Hypothalamus (tissue), 51 donors: Measurements from ENCODE around the gene TRAPPC12.
A peak's percentile ranks its signal among the peaks of the same experiment; 100 is the strongest.
"Not testable (repeated sequence)": the region's sequence is repeated elsewhere in the genome, so short reads cannot be mapped to it uniquely, and the experiment has no call there.

Source experiments
- DNase-seq, 51 donors: peaks; one replicate each; lab custom pipeline; 2025; lab: John Stamatoyannopoulos, UW

The TRAPPC12 gene

DNA sequence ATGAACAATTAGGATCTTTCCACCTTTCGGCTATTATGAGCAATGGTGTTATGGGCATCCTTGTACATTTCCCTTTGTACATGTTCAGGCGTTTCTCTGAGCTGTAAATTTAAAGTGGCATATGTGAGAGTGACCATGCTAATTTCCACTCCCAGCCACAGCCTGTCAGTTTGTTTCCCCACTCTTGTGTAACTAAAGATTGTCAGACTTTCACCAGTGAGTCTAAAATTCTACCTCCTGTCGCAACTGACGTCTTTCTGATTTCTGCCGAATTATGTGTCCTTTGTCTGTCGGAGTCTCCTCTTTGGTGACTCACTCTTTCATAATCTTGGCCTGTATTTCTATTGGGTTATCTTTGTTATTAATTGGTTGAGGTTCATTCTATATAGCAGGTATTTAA, 50.7 kb downstream of the TRAPPC12 start:
- DNase-seq, result no peak

DNA sequence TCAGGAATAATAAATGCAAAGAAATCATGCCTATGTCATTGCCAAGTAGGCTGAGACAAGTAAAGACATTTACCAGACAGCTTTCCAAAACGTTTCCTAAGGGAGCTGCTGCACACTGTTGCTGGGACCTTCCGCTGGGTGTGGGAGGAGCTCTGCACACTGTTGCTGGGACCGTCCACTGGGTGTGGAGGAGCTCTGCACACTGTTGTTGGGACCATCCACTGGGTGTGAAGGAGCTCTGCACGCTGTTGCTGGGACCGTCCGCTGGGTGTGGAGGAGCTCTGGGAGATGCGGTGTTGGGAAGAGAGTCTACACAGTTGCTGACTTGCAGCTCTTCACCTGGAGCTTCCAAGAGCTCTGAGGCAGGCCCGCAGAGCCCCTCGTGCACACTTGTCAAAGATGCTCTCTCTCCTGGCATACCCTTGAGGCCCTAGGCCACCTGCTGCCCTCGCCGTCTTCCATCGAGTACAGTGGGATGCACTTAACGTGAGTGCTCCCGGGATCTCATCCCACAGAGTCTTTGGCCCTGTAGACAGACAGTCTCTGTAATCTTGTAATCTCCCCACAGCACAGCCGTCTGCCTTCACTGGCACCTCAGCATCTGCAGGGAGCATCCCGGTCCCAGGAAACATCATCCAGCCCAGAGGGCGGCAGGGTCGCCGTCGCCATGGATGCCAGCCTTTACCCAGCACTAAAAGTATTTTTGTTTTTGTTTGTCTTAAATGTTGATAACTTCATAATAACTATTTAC, 51.4 kb downstream of the TRAPPC12 start:
- no peak for DNase-seq

DNA sequence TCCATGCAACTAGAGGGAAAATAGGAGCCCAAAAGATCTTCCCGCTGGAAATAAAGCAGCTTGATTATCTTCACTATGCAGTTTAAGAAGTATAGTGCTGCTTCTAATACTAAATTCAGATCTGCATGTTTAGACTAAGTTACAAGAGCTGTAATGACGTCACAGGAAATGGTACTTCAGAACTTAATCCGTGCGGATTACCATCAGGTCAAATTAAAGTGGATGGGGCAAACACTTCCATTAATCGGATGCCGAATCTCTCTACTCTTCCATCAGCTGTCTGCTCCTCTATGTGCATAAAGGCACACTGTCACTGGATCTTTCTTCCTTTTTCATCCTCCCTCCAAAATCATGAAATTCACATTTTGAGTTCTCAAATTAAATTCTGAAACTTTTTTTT, 52.6 kb downstream of the TRAPPC12 start:
- DNase-seq, result no peak

DNA sequence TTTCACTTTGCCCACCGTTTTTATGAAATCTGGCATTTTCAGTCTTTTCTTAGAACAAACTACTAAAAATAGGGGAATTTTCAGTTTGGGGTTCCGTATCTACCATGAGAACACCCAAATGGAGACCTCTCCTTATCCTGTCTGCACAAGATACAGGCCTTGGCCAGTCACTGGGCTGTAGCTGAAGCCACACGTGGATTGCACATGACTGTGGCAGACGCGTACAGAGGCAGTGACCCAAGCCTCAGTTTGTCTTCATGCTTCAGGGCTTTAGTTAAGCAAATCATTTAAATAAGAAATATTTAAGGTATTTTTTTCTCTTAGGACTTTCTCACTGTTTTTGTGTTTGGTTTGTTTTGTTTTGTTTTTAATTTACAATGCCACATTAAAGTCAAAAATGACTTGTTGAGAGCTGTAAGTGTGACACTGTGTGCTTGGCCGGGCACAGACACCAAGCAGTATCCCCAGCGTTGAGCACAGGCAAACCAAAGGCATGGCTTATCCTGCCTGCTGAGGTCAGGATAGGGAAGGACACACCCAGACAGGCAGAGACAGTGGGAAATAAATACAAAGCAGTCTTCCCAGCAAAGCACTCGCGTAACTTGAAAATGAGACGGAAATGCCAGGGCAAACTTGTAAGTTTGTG, 53.3 kb downstream of the TRAPPC12 start:
- DNase-seq, result no peak

DNA sequence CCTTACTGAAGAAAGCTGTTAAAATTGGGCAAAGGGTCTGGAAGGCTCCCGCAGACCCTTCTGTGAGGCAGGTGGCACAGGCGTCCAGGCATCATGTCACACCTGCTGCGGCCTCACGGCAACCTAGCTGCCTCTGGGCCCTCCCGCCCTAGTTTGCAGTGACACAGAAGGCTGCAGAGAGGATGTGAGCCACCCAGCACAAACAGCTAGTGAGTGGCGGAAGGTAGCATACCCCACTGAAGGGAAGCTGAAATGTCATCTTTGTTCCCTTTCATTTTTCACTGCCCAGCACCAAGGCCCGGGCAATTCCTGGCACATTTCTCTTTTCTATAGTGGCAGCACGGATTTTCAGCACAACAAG, 53.8 kb downstream of the TRAPPC12 start:
- no peak for DNase-seq

DNA sequence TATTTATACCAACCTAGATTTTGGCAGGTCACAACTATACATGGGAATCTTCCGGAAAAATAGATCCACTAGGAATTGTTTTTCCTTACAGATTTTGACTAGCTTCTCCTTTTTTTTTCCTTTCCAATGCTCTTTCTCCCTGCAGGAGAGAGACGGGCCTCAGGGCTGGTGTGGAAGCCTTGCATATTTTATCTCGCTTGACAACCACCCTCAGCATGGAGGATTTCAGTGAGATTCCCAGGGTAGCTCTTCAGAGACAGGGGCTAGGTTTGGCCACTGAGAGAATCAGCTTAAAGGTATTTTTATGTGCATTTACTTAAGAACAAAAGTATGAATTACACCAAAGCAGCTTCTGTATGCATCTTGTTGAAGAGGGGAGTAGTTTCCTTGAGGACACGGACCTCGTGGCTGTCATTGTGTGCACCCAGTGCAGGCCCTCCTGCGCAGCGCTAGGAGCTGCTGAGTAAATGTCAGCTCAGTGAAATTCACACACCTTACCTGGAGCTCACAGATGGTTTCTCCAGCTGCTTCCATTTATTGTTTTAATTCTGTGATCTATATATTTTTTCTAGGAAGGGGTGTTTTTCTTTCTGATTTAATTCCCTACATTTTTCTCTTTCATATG, 54.4 kb downstream of the TRAPPC12 start:
- no peak for DNase-seq

DNA sequence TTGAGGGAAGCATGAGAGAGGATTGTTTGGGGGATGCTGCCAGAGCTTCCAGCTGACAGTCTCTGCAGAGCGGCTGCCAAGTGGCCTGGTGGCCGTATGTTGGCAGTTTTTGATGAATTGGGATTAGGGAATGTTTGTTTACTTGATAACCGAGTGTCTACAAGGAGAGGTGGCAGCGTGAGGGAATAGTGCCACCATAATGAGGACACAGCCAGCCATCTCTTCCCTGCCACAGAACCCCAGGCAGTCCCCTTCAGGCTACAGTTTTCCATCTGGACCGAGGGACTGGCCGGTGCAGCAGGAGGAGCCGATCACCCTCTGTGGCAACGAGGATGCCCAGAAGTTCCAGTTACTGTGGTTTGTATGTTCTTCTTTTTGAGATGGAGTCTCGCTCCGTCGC, 55.2 kb downstream of the TRAPPC12 start:
- DNase-seq, result no peak

DNA sequence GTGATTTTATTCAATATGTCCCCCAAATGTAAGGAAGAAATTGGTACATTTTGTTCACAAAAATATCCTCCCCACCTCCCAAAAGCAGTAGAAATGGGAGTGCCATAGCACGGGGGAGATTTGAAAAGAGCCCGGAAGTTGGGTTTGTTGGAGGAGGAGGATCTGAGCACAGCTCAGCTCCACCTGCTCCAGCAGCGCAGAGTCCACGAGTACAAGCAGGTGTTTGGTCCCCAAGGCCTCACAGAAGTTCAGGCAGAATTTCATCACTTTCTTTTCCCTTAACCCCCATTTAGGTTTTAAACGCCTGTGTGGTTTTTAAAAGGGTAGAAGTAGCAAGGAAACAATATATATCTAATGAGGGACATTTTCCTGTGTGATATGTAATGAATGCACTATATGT, 56.0 kb downstream of the TRAPPC12 start:
- DNase-seq, result no peak

DNA sequence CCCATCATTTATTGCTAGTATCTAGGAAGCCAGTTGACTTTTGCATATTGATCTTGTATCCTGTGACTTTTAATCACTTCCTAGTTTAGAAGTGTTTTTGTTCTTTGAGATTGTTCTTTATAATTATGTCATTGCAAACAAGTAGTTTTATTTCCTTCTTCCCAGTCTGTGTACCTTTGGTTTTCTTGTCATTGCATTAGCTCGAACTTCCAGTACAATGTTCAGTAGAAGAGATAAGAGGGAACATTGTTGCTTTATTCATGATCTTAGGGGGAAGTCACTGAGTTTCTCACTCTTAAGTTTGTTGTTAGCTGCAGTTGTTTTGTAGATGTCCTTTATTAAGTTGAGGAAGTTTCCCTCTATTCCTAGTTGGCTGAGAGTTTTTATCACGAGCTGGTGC, 61.0 kb downstream of the TRAPPC12 start:
- DNase-seq, result no peak

DNA sequence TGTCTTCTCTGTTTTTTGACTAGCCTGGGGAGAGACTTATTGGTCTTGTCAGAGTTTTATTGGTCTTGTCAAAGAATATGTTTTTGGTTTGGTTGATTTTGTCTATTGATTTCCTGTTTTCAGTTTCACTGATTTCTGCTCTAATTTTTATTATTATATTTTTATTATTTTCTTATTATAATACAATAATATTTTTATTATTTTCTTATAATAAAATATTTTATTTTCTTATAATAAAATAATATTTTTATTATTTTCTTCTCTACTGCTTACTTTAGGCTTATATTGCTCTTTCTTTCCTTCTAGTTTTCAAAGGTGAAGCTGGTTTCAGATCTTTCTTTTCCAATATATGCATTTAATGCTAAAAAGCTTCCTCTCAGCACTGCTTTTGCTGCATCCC, 62.0 kb downstream of the TRAPPC12 start:
- no peak for DNase-seq

DNA sequence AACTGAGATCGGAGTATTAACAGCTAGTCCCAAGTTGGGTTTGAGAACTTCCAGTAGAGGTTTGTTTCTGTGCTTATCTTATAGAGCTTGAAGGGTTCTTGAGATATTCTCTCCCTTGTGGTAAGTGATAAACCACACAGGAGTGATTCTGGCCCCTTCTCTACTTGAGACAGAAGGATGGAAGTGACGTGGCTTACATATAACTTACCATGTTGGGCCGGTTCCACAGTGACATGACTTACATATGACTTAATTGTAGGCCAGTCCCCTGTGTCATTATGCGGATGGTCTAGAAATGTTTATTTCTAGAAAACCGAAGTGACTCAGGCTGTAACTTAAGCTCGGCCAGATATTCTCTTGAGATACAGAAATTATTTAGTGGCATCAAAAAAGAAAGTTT, 62.7 kb downstream of the TRAPPC12 start:
- DNase-seq, result no peak

DNA sequence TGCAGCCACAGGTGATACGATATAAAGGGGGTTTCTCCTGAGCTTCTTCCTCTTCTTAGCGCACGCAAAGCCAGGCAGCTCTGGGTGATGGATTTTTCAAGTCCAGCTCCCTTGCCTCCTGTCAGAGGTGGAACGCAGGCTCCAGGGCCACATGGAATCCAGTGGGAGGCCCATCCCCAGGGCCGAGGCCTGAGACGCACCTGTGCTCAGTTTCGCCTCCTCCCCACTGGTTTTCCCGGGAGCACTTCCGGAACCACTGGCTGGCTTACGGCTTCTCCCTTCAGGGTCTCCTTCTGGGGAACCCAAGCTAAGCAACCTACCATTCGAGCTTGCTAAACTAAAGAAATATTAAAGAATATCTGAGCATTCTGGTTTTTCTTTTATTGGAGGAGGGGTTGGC, 63.6 kb downstream of the TRAPPC12 start:
- DNase-seq, result no peak

DNA sequence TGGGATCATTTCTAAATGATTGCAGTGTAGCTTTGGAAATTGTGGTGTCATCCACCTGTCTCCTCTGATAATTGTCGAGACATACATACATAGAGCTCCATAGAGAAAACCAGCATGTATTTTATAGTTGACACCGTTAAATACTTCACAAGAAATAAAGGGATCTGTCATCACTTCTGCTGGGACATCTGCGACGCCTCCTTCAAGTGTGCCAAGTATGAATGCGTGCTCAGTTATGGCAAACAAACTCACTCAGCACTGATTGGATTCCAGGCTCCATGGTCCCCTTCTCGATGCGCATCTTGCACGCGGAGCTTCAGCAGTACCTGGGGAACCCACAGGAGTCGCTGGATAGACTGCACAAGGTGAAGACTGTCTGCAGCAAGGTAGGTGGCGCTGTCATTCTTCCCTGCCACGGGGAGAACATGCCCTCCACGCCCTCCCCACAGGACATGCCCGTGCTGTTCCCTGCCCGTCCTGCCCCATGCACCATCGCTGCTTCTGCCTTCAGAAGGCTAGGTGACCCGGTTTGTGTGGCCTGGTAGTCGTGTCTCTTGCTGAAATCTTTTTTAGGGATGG, 64.1 kb downstream of the TRAPPC12 start:
- no peak for DNase-seq

DNA sequence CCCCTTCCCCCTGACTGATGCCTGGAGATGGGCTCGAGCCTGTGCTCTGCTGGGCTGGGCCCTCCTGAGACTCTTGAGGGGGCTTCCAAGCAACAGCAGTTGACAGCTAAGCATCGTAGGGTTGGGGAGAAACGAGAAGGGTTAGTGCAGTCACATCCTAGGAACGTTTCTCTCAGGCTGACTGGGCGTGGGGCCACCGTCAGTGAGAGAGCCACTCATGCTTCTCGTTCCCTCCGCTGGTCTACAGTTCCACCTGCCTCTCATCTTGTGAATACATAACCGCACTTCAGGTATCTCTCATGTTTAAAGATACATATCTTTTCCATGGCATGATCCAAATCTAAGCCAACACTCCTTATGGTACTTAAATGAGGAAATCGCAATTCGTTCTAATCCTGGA, 66.4 kb downstream of the TRAPPC12 start:
- DNase-seq, result no peak

DNA sequence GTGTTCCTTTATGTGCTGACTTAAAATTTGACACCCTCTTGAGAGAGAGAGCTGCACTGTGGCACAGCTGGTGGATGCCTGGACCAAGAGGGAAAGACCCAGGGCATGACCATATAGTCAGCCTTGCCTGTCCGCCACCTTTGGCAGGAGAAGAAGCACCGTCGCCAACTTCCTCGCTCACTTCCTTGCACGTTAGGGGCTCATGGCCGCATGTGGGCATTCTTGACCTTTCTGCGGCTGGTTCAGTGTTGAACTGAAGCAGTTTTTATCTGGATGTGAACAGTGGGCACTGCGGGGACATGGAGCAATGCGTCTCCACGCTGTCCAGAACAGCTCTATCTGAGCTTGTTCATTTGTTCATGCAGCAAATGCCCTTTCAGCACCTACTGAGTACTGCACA, 66.9 kb downstream of the TRAPPC12 start:
- no peak for DNase-seq

DNA sequence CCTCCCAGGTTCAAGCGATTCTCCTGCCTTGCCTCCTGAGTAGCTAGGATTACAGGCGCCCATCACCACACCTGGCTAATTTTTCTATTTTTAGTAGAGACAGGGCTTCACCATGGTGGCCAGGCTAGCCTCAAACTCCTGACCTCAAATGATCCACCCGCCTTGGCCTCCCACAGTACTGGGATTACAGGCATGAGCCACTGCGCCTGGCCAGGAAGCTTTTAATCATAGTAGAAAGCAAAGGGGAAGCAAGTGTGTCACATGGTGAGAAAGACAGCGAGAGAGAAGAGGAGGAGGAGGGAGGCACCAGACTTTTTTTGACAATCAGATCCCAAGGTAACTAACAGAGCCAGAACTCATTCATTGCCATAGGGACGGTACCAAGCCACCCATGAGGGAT, 67.7 kb downstream of the TRAPPC12 start:
- not testable (repeated sequence) for DNase-seq

DNA sequence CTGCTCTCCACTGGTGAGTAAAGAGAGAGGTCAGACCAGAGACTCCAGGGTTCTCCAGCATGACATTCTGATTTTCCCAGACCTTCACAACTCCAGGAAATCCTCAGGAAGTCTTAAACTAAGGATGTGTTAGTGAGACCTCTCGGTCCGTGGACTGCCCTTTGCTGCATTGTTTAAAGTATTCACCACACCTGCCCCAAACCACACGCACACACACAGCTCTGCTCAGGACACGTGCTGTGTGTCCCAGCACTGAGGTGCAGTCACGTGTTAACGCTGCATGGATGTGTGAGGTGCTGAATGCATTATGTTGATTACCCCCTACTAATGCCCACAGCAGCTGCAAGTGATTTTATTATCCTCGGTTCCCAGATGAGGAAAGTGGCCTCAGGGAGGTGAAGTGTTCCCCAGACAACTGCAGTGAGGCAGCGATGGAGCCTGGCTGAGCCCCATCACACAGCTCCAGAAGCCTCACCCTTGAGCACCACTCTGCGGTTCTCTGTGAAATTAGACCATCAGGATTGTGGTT, 68.4 kb downstream of the TRAPPC12 start:
- DNase-seq, result peak in 3 of 51 donors; percentile 21 to 38 (median 27)

DNA sequence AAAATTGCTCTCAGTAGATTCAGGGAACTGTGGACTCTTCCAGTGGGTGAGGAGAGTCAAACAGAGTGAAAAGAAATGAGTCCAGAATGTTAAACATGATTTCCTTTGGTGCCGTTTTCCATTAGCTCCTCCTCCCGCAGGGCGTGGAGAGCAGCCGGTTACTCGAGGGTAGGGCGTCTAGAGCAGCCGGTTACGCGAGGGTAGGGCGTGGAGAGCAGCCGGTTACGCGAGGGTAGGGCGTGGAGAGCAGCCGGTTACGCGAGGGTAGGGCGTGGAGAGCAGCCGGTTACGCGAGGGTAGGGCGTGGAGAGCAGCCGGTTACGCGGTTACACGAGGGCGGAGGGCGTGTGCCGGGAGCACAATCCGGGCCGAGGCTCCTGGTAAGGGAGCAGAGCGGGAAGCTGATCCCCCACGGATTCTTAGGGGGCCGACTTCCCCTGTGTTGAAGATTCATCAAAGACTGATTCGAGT, 69.0 kb downstream of the TRAPPC12 start:
- not testable (repeated sequence) for DNase-seq

DNA sequence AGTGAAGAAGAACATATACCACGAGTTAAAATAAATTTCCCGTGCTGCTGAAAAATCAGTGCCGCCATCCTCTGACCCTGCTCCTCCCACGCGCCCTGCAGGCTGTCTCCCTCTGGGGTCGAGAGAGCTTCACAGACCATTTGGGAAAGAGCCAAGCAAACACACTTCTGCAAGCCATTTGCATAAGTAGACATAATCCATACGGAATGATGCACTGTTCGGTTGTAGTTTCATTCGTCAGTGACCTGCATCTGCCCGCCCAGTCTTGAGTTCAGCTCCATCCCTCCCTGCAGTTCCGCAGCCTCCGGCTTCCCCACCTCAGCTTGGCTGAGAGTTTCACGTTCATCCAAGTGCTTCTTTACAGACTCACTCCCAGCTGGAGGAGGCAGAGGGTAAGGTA, 69.6 kb downstream of the TRAPPC12 start:
- DNase-seq, result no peak

DNA sequence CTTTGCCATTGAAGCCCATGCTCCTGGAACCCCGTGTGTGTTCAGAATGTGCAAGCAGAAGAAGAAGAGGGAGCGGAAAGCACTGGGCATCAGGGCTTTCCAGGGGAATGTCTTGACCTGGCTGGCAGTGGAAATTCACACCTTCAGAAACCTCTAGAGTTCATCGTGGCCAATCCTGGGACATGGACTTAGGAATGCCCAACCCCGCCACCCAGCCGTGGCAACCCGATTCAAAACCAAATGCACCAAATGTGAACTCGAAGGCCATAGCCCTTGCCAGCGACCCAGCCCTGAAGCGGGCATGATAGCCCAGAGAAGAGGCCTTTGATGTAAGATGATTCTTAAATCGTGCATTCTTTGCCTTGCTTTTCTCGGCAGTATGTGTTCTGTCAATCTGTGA, 70.4 kb downstream of the TRAPPC12 start:
- no peak for DNase-seq

DNA sequence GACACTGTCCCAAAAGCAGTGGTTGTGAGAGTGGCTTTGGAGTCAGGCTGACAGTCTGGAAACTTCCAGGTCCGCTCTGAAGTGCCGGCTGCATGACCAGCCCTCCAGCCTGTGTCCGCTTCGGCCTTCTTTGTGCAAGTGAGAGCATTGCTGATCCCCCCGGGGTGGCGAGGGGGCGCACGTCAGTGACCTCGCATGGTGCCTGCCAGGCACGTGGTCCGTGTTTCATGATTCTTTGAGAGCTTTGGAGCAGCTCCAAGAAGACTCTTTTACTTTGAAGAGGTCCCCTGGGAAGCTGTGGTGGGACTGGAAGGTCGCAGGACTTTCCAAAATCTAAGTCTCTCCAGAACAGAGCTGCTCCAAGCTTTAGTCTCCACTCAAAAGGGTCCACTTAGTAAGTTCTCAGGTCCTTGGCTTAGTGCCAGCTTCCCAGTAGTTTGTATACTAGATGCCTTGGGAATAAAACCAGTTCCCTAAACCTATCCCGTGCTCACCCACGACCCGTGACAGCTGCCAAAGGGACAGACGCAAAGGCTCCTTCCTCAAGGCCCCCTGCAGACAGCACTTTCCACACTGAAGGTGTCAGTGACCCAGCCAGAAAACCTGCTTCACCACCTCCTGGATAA, 71.0 kb downstream of the TRAPPC12 start:
- DNase-seq, result no peak
